Measurements from ENCODE around the gene SUMF1. TPM values are rescaled to one million over a fixed set of nuclear protein-coding genes. Genes with fewer than 3 reads are reported as not detected.

SUMF1 gene
- total and polyA plus RNA-seq, 2 of the 4 experiments (the other 2 are of a cell fraction) = 26.3 to 38.4 TPM

DNA sequence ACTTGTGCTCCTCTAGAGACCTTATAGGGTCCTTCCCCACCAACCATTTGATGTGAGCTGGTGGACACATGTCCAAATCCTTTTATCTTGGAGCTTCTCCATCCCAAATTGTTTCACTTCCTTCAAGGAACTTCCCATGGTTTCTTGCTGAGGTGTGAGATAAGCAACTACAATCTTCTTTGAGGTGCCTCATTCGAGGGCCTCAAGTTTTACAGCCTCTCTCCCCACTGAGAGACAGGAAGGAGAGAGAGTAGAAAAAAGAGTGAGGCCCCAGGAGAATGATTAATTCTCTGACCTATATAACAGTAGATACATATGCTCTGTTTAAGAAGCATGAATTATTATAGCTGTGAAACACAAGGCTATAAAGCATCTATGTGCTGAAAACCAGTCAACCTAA lies 70.5 kb downstream of the SUMF1 start:
- H2AK5ac ChIP-seq (ENCODE audit: low read depth, low read length) = no peak overlapping the region
- H3K9me3 ChIP-seq (ENCODE audit: control insufficient read depth, insufficient read depth, low read length) = no peaks in the 10 kb centered on the region
- dilution Hi-C loops (cut with HindIII; ENCODE audit: low sequenced_read_pairs, unreplicated experiment) (no loop called here), intact Hi-C loops (cut with micrococcal nuclease) (no loop called here), in situ Hi-C loops (cut with MboI; ENCODE audit: low sequenced_read_pairs) (no loop called here)
- no peak overlapping the region for H3K4me3 ChIP-seq (ENCODE audit: insufficient read depth, low read depth, low read length)
- H2BK120ac ChIP-seq (ENCODE audit: low read depth, low read length) = no peak overlapping the region
- no peaks in the 10 kb centered on the region for H3K27me3 ChIP-seq (ENCODE audit: control insufficient read depth, insufficient read depth, low read length)
- BruUV-seq (replicated peaks) = no TSS peak
- ChIA-PET CTCF (interaction anchor here (0.6 kb wide), 1 partner anchor 46 kb away, joined by 5 read pairs; no protein-coding TSS in a partner anchor), POLR2A (ENCODE audit: unreplicated experiment) (no interaction called here)
- no peak for DNase-seq
- peaks cover 3% of the 10 kb centered on the region; the same call in 1 of the 2 replicates for H3K4me1 ChIP-seq (ENCODE audit: control insufficient read depth, insufficient read depth, low read length)
- no peaks in the 10 kb centered on the region for H3K9me1 ChIP-seq (ENCODE audit: insufficient read depth, low read length)
- H4K8ac ChIP-seq (ENCODE audit: low read depth in 2 of 2, low read length in 2 of 2) = no peak overlapping the region
- H3K56ac ChIP-seq (ENCODE audit: extremely low read depth, insufficient read depth, low read length) = no peak overlapping the region
- no peak overlapping the region for H4K5ac ChIP-seq (ENCODE audit: low read depth, low read length)
- no peak overlapping the region for H3K4me2 ChIP-seq (ENCODE audit: low read depth, low read length)
- H2BK5ac ChIP-seq (ENCODE audit: low read depth, low read length, poor library complexity, severe bottlenecking) = no peak overlapping the region
- no peak overlapping the region for H2BK20ac ChIP-seq (ENCODE audit: low read depth, low read length)
- TF ChIP-seq MAZ (IDR thresholded peaks at IDR 0.05; ENCODE audit: borderline replicate concordance, low read depth, low read length) (no peak), SMC3 (IDR thresholded peaks at IDR 0.05; ENCODE audit: low read depth, low read length) (no peak), CTCF (conservative IDR thresholded peaks at IDR 0.05; ENCODE audit: low read depth, low read length) (no peak), FOS (IDR thresholded peaks at IDR 0.05; ENCODE audit: low read depth, low read length) (no peak), BHLHE40 (IDR thresholded peaks at IDR 0.05; ENCODE audit: low read depth, low read length) (no peak), POLR2A (IDR thresholded peaks at IDR 0.05; ENCODE audit: low read depth, low read length) (no peak), MXI1 (IDR thresholded peaks at IDR 0.05; ENCODE audit: borderline replicate concordance, low read depth, low read length) (no peak), NFE2L2 (IDR thresholded peaks at IDR 0.05; ENCODE audit: low read depth, low read length) (no peak), RCOR1 (IDR thresholded peaks at IDR 0.05; ENCODE audit: insufficient replicate concordance, low read length) (no peak)
- TF ChIP-seq, protein P1, sequence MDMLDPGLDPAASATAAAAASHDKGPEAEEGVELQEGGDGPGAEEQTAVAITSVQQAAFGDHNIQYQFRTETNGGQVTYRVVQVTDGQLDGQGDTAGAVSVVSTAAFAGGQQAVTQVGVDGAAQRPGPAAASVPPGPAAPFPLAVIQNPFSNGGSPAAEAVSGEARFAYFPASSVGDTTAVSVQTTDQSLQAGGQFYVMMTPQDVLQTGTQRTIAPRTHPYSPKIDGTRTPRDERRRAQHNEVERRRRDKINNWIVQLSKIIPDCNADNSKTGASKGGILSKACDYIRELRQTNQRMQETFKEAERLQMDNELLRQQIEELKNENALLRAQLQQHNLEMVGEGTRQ (IDR thresholded peaks at IDR 0.05; ENCODE audit: low read depth, low read length) = no peak
- TF ChIP-seq, protein P2, sequence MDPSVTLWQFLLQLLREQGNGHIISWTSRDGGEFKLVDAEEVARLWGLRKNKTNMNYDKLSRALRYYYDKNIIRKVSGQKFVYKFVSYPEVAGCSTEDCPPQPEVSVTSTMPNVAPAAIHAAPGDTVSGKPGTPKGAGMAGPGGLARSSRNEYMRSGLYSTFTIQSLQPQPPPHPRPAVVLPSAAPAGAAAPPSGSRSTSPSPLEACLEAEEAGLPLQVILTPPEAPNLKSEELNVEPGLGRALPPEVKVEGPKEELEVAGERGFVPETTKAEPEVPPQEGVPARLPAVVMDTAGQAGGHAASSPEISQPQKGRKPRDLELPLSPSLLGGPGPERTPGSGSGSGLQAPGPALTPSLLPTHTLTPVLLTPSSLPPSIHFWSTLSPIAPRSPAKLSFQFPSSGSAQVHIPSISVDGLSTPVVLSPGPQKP (IDR thresholded peaks at IDR 0.05; ENCODE audit: borderline replicate concordance, low read depth, low read length) = no peak
- H3K27ac ChIP-seq (ENCODE audit: insufficient read depth, low read length) = no peak overlapping the region
- ATAC-seq (ENCODE audit: low read depth) = no peak
- no peak overlapping the region for H3K4ac ChIP-seq (ENCODE audit: low read depth, low read length)
- no peak overlapping the region for H2AFZ ChIP-seq (replicated peaks; ENCODE audit: low read length, poor library complexity)
- no peaks in the 10 kb centered on the region for H3K36me3 ChIP-seq (ENCODE audit: control insufficient read depth, insufficient read depth, low read length)
- H3K18ac ChIP-seq (ENCODE audit: low read depth, low read length) = no peak overlapping the region
- WGBS, 2 experiments (ENCODE audit: extremely low coverage in 2 of 2, insufficient read length in 1 of 2) = no CpG with 5 or more reads among the region's 1 CpG
- H3K14ac ChIP-seq (replicated peaks; ENCODE audit: low read depth, low read length) = no peak overlapping the region
- no peaks in the 10 kb centered on the region; a peak in 1 of 4 replicates for H3K79me1 ChIP-seq (ENCODE audit: low read depth in 1 of 2, low read length in 2 of 2)
- H4K91ac ChIP-seq (ENCODE audit: insufficient read depth, low read depth, low read length) = no peak overlapping the region
- no peak overlapping the region for H3K23ac ChIP-seq (ENCODE audit: low read depth, low read length)
- no peak overlapping the region for H3K9ac ChIP-seq (ENCODE audit: low read depth, low read length)
- H2AK9ac ChIP-seq (replicated peaks; ENCODE audit: low read depth, low read length, poor library complexity) = no peak overlapping the region
- H2BK15ac ChIP-seq (ENCODE audit: low read depth, low read length) = no peak overlapping the region
- H4K20me1 ChIP-seq (ENCODE audit: insufficient read depth, low read length) = no peaks in the 10 kb centered on the region
